LNCAP (cell line): Measurements from ENCODE around the gene DDI2.

Source experiments
- TF ChIP-seq, protein P1 (sequence below): fragments of 450-650 bp; IDR thresholded peaks from 2 replicates; pipeline ENCODE4 v1.5.1; 2017; ENCODE audit warnings: mild to moderate bottlenecking

DDI2 gene

GRCh38 chr1:15637826-15638225, 20.6 kb downstream of the DDI2 start:
- TF ChIP-seq, protein P1, sequence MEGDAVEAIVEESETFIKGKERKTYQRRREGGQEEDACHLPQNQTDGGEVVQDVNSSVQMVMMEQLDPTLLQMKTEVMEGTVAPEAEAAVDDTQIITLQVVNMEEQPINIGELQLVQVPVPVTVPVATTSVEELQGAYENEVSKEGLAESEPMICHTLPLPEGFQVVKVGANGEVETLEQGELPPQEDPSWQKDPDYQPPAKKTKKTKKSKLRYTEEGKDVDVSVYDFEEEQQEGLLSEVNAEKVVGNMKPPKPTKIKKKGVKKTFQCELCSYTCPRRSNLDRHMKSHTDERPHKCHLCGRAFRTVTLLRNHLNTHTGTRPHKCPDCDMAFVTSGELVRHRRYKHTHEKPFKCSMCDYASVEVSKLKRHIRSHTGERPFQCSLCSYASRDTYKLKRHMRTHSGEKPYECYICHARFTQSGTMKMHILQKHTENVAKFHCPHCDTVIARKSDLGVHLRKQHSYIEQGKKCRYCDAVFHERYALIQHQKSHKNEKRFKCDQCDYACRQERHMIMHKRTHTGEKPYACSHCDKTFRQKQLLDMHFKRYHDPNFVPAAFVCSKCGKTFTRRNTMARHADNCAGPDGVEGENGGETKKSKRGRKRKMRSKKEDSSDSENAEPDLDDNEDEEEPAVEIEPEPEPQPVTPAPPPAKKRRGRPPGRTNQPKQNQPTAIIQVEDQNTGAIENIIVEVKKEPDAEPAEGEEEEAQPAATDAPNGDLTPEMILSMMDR, result no peak

DNA sequence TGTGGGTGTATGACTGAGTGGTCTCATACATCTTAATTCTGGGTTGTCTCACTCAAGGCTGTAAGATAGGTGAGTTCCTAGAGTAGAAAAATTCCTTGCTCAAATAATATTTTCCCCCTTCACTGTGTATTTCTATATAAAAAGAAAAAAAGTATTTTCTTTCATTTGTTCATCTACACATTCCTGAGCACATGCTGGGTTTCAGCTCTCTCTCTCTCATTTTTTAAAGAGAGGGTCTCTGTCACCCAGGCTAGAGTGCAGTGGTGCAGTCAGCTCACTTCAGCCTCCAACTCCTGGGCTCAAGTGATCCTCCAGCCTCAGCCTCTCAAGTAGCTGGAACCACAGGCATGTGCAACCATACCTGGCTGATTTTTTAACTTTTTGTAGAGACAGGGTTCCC, 22.0 kb downstream of the DDI2 start:
- TF ChIP-seq, protein P1, result no peak

GRCh38 chr1:15639931-15640330, 22.7 kb downstream of the DDI2 start:
- TF ChIP-seq, protein P1, result no peak

GRCh38 chr1:15640667-15641066, 23.4 kb downstream of the DDI2 start:
- TF ChIP-seq, protein P1, result no peak

GRCh38 chr1:15649937-15650336, 32.7 kb downstream of the DDI2 start:
- TF ChIP-seq, protein P1, result no peak

GRCh38 chr1:15650433-15650832, 33.2 kb downstream of the DDI2 start:
- TF ChIP-seq, protein P1, result no peak

DNA sequence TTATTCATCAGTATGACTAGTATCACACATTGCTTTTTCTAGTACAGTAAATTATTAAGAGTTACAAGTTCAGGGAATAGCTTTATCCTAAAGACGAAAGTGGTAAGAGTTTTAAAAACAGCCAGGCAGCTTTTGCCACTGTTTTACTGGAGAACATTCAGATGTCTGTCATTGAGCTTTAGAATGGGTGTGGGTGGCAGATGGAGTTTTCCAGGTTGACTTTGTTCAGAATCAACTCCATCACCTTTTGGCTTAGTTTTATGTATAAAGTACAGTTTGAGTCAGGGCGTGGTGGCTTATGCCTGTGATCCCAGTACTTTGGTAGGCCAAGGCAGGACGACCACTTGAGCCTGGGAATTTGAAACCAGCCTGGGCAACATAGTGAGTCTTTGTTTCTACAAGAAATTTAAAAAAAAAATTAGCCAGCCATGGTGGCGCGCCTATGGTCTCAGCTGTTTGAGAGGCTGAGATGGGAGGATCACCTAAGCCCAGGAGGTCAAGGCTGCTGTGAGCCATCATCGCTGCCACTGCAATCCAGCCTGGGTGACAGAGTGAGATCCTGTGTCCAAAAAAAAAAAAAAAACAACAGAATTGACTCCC, 36.9 kb downstream of the DDI2 start:
- TF ChIP-seq, protein P1, result no peak

GRCh38 chr1:15656464-15656863, 39.2 kb downstream of the DDI2 start:
- TF ChIP-seq, protein P1, result no peak
